Coronary artery (tissue), 2 donors: Measurements from ENCODE around the gene TNNT3.

Experiments used
- DNase-seq: peaks from one replicate; pipeline ENCODE4 v3.0.0-alpha.2; 2017; ENCODE audit warnings: low spot score
- H3K27ac ChIP-seq, 2 donors: fragments of 200-600 bp; sonication (generic); one replicate each; pipeline ENCODE4 v1.5.1; 2016 to 2019
- H3K4me3 ChIP-seq: fragments of 200-600 bp; sonication (generic); 2 replicates; pipeline ENCODE4 v1.5.1; 2016; ENCODE audit warnings: mild to moderate bottlenecking, moderate library complexity
- CTCF ChIP-seq: fragments of 200-600 bp; sonication (generic); IDR thresholded peaks from one replicate; pipeline ENCODE4 v1.5.1; 2019; ENCODE audit warnings: antibody characterized with exemption

TNNT3 gene

GRCh38 chr11:1931341-1932104 is 12.0 kb downstream of the TNNT3 start:
- DNase-seq, result no peak
- Histone ChIP-seq H3K4me3 (no peak overlapping the region), H3K27ac (peak overlapping the region in 1 of 2 donors; percentile 58)
- no peak for TF ChIP-seq CTCF

- H3K4me3 ChIP-seq, result no peak overlapping the region
- DNase-seq, result no peak
- H3K27ac ChIP-seq, result peak overlapping the region in 1 of 2 donors; percentile 41
- TF ChIP-seq CTCF, result no peak
These were observed 12.6 kb downstream of the TNNT3 start for GRCh38 chr11:1932105-1932480.

GRCh38 chr11:1932681-1933080 is 13.2 kb downstream of the TNNT3 start:
- DNase-seq, result no peak
- no peak for TF ChIP-seq CTCF
- H3K27ac ChIP-seq, result peak overlapping the region in 1 of 2 donors; percentile 41
- H3K4me3 ChIP-seq, result no peak overlapping the region

- TF ChIP-seq CTCF, result no peak
- no peak overlapping the region for H3K27ac ChIP-seq
- no peak for DNase-seq
- H3K4me3 ChIP-seq, result no peak overlapping the region
These were observed 14.2 kb downstream of the TNNT3 start for GRCh38 chr11:1933416-1934334.

- no peak overlapping the region for H3K27ac ChIP-seq
- no peak for TF ChIP-seq CTCF
- no peak overlapping the region for H3K4me3 ChIP-seq
- DNase-seq, result no peak
These were observed 15.0 kb downstream of the TNNT3 start for GRCh38 chr11:1934335-1935155.

- TF ChIP-seq CTCF, result no peak
- Histone ChIP-seq H3K4me3 (no peak overlapping the region), H3K27ac (no peak overlapping the region)
- DNase-seq, result no peak
These were observed 15.9 kb downstream of the TNNT3 start for GRCh38 chr11:1935156-1936071.
